Subcutaneous adipose tissue (tissue), 4 donors: ENCODE results near the gene RGS13. TPM values are rescaled to one million over a fixed set of nuclear protein-coding genes. Genes with fewer than 3 reads are reported as not detected.

Experiments used
- CTCF ChIP-seq: fragments of 450-650 bp; IDR thresholded peaks from one replicate; pipeline ENCODE4 v1.5.1; 2016; ENCODE audit warnings: low read depth, mild to moderate bottlenecking, control low read depth, antibody characterized with exemption, moderate library complexity
- total RNA-seq, 4 donors: library from RNA; depleted of rRNA; stranded (reverse); fragments of >200 nt; gene quantifications; one replicate each; pipeline ENCODE4 v1.1.0, GENCODE V29; 2016

RGS13 gene
- total RNA-seq, 4 donors from 2014 or later: 0.19 to 1.4 (median 1.0) TPM

GRCh38 chr1:192608671-192609070 is 27.3 kb upstream of the RGS13 start:
- TF ChIP-seq CTCF: no peak

- no peak for TF ChIP-seq CTCF
Measured at GRCh38 chr1:192609110-192610079, 26.6 kb upstream of the RGS13 start.

GRCh38 chr1:192610112-192610889 is 25.6 kb upstream of the RGS13 start:
- TF ChIP-seq CTCF: no peak

- TF ChIP-seq CTCF: no peak
Measured at GRCh38 chr1:192615055-192615454, 20.9 kb upstream of the RGS13 start.

GRCh38 chr1:192620071-192620635 is 15.8 kb upstream of the RGS13 start:
- no peak for TF ChIP-seq CTCF

GRCh38 chr1:192626366-192627179 is 9.4 kb upstream of the RGS13 start:
- no peak for TF ChIP-seq CTCF
